Lower leg skin (tissue), 3 donors: ENCODE measurements around the gene CAMTA1.

ENCODE experiments used
- POLR2A ChIP-seq, 2 donors: fragments of 450-650 bp; IDR thresholded peaks; one replicate each; pipeline ENCODE4 v1.6.1; 2016 to 2017; ENCODE audit warnings: antibody characterized with exemption in 2 of 2, mild to moderate bottlenecking in 1 of 2, moderate library complexity in 1 of 2
- TF ChIP-seq, protein P1 (sequence below), 3 donors: fragments of 450-650 bp; IDR thresholded peaks; one replicate each; pipeline ENCODE4 v1.5.1; 2016; ENCODE audit warnings: antibody characterized with exemption in 3 of 3, mild to moderate bottlenecking in 3 of 3, moderate library complexity in 2 of 3

DNA sequence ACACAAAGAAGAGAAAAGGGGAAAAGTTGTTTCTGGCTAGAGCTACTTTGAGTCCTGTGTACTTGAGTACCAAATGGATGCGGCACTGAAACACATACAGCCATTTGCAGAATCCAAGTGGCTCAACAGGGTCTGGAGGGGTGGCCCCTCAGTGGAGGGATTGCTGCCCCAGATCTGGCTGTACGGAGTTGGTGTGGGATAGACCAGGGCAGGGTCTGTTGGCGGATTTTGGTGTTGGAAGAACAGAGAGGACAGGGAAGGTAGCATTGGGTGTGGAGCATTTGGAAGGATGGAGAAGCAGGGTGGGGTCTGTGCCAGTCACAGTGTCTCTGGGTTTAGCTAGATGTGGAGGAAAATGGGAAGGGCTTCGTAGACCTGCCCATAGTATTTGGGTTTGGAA is 220.5 kb downstream of the CAMTA1 start:
- TF ChIP-seq, protein P1, sequence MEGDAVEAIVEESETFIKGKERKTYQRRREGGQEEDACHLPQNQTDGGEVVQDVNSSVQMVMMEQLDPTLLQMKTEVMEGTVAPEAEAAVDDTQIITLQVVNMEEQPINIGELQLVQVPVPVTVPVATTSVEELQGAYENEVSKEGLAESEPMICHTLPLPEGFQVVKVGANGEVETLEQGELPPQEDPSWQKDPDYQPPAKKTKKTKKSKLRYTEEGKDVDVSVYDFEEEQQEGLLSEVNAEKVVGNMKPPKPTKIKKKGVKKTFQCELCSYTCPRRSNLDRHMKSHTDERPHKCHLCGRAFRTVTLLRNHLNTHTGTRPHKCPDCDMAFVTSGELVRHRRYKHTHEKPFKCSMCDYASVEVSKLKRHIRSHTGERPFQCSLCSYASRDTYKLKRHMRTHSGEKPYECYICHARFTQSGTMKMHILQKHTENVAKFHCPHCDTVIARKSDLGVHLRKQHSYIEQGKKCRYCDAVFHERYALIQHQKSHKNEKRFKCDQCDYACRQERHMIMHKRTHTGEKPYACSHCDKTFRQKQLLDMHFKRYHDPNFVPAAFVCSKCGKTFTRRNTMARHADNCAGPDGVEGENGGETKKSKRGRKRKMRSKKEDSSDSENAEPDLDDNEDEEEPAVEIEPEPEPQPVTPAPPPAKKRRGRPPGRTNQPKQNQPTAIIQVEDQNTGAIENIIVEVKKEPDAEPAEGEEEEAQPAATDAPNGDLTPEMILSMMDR (IDR thresholded peaks at IDR 0.05) = no peak
- no peak for TF ChIP-seq POLR2A (IDR thresholded peaks at IDR 0.05)
